ENCODE results near the gene HS3ST6. TPM values are rescaled to one million over a fixed set of nuclear protein-coding genes. Genes with fewer than 3 reads are reported as not detected.
"Not testable (repeated sequence)": the region's sequence is repeated elsewhere in the genome, so short reads cannot be mapped to it uniquely, and the experiment has no call there.

The HS3ST6 gene
- total RNA-seq, 4 donors from 2014 or later, result 1.00 to 4.4 (median 1.1) TPM; not detected in 1

GRCh38 chr16:1963806-1964505 is 45.7 kb upstream of the HS3ST6 start:
- intact Hi-C loops (cut with DNase I; ENCODE audit: low total_unique reads), result no loop called here
- no peak for DNase-seq
- WGBS, 2 donors (ENCODE audit: low coverage in 1 of 2), result 6 to 20% methylated on average over 1 to 39 of the region's 44 CpGs

GRCh38 chr16:1962161-1963153 is 44.2 kb upstream of the HS3ST6 start:
- peak overlapping the region in 3 of 4 donors; percentile 25 to 99 (median 99) for H3K27ac ChIP-seq
- DNase-seq; H3K9me3 ChIP-seq; intact Hi-C loops (cut with DNase I; ENCODE audit: low total_unique reads); H3K27me3 ChIP-seq; in situ Hi-C loops (cut with MboI; ENCODE audit: low pct_ligation_motif_present in 1 of 4, low pct_unique_long_range_greater_than_20kb in 1 of 4, low sequenced_read_pairs in 3 of 4); H3K4me3 ChIP-seq: not testable (repeated sequence)
- peaks cover 8 to 50% (median 41%) of the 10 kb centered on the region in 4 donors for H3K4me1 ChIP-seq
- H3K36me3 ChIP-seq, result peaks cover 0 to 16% (median 6%) of the 10 kb centered on the region in 4 donors
- WGBS, 2 donors (ENCODE audit: low coverage in 1 of 2), result 81% methylated on average over 34 of the region's 37 CpGs; no CpG with 5 or more reads in 1 of the 2 donors

More at GRCh38 chr16:1963806-1964505, 45.7 kb upstream of the HS3ST6 start:
- Histone ChIP-seq H3K36me3 (peaks cover 0 to 16% (median 6%) of the 10 kb centered on the region in 4 donors), H3K9me3 (no peaks in the 10 kb centered on the region), H3K4me1 (peaks cover 8 to 46% (median 37%) of the 10 kb centered on the region in 4 donors), H3K27ac (peak overlapping the region; percentile 96 to 99 (median 98)), H3K4me3 (peak overlapping the region; percentile 84 to 99 (median 90)), H3K27me3 (no peaks in the 10 kb centered on the region)
- TF ChIP-seq CTCF (IDR thresholded peaks at IDR 0.05), result peak in 1 of 5 experiments; percentile 1
- TF ChIP-seq POLR2A (IDR thresholded peaks at IDR 0.05), result no peak
- in situ Hi-C loops (cut with MboI; ENCODE audit: low pct_ligation_motif_present in 1 of 4, low pct_unique_long_range_greater_than_20kb in 1 of 4, low sequenced_read_pairs in 3 of 4), result no loop called here

- Histone ChIP-seq H3K27ac (peak overlapping the region in 2 of 4 donors; percentile 89 to 91), H3K36me3 (peaks cover 0 to 16% (median 6%) of the 10 kb centered on the region in 4 donors), H3K4me1 (peaks cover 8 to 50% (median 41%) of the 10 kb centered on the region in 4 donors), H3K9me3 (no peaks in the 10 kb centered on the region), H3K4me3 (no peak overlapping the region), H3K27me3 (no peaks in the 10 kb centered on the region)
- in situ Hi-C loops (cut with MboI; ENCODE audit: low pct_ligation_motif_present in 1 of 4, low pct_unique_long_range_greater_than_20kb in 1 of 4, low sequenced_read_pairs in 3 of 4) (no loop called here), intact Hi-C loops (cut with DNase I; ENCODE audit: low total_unique reads) (no loop called here)
- TF ChIP-seq CTCF (IDR thresholded peaks at IDR 0.05) (no peak), POLR2A (IDR thresholded peaks at IDR 0.05) (no peak), POLR2AphosphoS5 (IDR thresholded peaks at IDR 0.05) (no peak), EP300 (IDR thresholded peaks at IDR 0.05; ENCODE audit: low read depth) (no peak)
- DNase-seq, result no peak
- 40% methylated on average over 6 of the region's 6 CpGs; no CpG with 5 or more reads in 1 of the 2 donors for WGBS, 2 donors (ENCODE audit: low coverage in 1 of 2)
Observed at GRCh38 chr16:1961651-1962067, 43.4 kb upstream of the HS3ST6 start.

GRCh38 chr16:1960665-1961630 is 42.7 kb upstream of the HS3ST6 start:
- Histone ChIP-seq H3K36me3 (peaks cover 0 to 16% (median 6%) of the 10 kb centered on the region in 4 donors), H3K4me1 (peaks cover 8 to 45% (median 38%) of the 10 kb centered on the region in 4 donors), H3K27me3 (no peaks in the 10 kb centered on the region), H3K27ac (peak overlapping the region; percentile 89 to 97 (median 91)), H3K4me3 (peak overlapping the region in 2 of 4 donors; percentile 87 to 99), H3K9me3 (no peaks in the 10 kb centered on the region)
- no peak for DNase-seq
- TF ChIP-seq EP300 (IDR thresholded peaks at IDR 0.05; ENCODE audit: low read depth), result no peak
- no peak for TF ChIP-seq POLR2A (IDR thresholded peaks at IDR 0.05)
- peak in 1 of 5 experiments; percentile 11 for TF ChIP-seq CTCF (IDR thresholded peaks at IDR 0.05)
- TF ChIP-seq POLR2AphosphoS5 (IDR thresholded peaks at IDR 0.05), result peak in 1 of 3 donors; percentile 11
- 27 to 43% methylated on average over 3 to 19 of the region's 20 CpGs for WGBS, 2 donors (ENCODE audit: low coverage in 1 of 2)
- intact Hi-C loops (cut with DNase I; ENCODE audit: low total_unique reads) (no loop called here), in situ Hi-C loops (cut with MboI; ENCODE audit: low pct_ligation_motif_present in 1 of 4, low pct_unique_long_range_greater_than_20kb in 1 of 4, low sequenced_read_pairs in 3 of 4) (no loop called here)

Data from transverse colon (tissue), 4 donors.